Left hindlimb (tissue), 1 donor: Measurements from ENCODE around the gene C10orf143.
"Not testable (repeated sequence)": the region's sequence is repeated elsewhere in the genome, so short reads cannot be mapped to it uniquely, and the experiment has no call there.

Source experiments
- DNase-seq: peaks from one replicate; pipeline ENCODE4 v3.0.0-alpha.2; 2018

Gene C10orf143

GRCh38 chr10:130028465-130028819 is 82.2 kb downstream of the C10orf143 start:
- no peak for DNase-seq

- no peak for DNase-seq
Measured at GRCh38 chr10:130027716-130028464, 82.7 kb downstream of the C10orf143 start.

- no peak for DNase-seq
Measured at GRCh38 chr10:130026670-130027456, 83.8 kb downstream of the C10orf143 start.

DNA sequence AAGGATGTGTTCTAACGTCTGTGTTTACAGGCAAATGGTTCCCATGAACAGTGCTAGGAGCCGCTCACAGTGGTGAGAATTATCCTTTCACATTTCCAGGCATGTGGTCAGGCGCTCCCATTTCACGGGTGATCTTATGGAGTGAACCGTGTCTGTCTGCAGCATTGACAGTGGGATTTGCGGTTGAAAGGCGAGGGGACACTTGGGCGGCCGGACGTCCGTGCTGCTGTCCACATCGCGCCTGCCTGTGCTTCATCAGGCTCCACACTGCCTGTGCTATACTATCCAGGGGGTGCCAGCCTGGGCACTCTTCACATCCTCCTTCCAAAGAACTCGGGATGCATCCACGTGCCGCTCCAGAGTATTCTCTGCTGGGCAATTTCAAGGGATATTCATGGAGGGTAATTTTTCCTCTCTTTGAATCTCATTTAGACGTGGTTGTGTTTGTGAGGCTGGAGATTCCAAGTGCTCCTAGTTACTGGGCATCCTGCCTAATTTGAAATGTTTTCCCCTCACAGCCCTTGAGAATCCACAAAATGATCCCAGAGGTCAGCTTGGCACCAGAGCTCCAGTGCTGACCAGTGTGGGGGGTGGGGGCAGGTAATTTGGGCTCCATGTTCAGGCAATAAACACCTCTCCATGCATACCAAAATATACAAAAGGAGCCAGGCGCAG is 84.7 kb downstream of the C10orf143 start:
- DNase-seq = no peak

DNA sequence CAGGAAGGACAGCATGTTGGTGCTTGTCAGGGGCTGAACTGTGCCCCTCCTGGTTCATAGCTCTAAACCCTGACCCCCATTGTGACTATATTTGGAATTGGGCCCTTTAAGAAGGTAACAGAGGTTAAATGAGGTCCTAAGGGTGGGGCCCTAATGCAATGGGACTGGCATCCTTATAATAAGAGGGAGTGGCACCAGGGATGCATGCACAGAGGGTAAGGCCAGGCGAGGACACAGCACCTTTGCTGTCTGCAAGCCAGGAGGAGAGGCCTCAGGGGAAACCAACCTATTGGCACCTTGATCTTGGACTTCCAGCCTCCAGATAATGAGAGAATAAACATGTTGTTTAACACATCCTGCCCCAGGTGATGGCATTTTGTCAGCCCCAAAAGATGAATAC is 85.3 kb downstream of the C10orf143 start:
- no peak for DNase-seq

- DNase-seq = no peak
Measured at GRCh38 chr10:130024779-130025325, 85.8 kb downstream of the C10orf143 start.

DNA sequence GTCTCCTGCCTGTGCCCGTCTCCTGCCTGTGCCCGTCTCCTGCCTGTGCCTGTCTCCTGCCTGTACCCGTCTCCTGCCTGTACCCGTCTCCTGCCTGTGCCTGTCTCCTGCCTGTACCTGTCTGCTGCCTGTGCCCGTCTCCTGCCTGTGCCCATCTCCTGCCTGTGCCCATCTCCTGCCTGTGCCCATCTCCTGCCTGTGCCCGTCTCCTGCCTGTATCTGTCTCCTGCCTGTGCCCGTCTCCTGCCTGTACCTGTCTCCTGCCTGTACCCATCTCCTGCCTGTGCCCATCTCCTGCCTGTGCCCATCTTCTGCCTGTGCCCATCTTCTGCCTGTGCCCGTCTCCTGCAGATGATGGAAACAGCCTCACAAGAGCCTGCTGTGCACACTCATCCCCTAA is 86.3 kb downstream of the C10orf143 start:
- not testable (repeated sequence) for DNase-seq

GRCh38 chr10:130023454-130024230 is 87.0 kb downstream of the C10orf143 start:
- DNase-seq = no peak

- peak; percentile 53 for DNase-seq
Measured at GRCh38 chr10:130022511-130023299, 87.9 kb downstream of the C10orf143 start.

DNA sequence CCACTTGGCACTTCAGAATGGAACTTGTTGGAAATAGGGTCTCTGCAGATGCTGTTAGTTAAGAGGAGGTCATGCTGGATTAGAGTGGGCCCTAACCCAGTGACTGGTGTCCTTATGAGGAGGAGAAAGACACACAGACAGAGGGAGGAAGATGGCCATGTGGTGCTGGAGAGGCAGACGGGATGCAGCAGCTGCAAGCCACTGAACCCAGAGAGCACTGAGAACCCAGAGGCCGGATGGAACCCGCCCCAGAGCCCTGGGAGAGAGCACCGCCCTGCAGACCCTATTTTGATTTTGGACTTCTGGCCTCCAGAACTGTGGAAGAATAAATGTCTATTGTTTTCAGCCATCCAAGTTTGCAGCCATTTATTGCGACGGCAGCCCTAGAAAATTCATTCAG is 88.5 kb downstream of the C10orf143 start:
- peak; percentile 34 for DNase-seq

DNA sequence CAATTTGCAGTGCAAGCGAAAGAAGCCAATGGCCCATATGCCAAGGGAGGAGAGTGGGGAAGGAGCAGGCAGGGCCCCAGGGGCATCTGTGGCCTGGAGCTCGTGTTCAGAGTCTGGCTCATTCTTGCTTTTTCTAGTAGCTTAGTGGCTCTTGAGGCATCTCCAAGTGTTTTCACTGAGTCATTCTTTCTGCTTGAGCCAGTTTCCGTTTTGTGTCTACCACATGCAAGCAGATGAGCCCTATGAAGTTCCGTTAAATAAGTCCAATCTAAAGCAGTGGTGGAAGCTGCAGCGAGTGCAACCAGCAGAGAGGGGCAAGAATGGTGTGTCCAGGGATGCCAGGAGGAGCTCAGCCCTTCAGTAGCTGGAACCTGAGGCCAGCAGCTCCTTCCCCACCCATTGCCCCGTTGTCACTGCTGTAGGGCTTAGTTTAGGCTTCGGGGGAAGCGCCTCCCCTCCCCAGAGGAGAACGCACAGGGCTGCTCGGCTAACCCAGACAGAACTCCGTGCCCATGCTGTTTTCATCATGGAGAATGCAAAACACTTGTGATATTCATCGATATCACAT is 89.2 kb downstream of the C10orf143 start:
- DNase-seq = peak; percentile 60

GRCh38 chr10:130020651-130021382 is 89.8 kb downstream of the C10orf143 start:
- DNase-seq = no peak

DNA sequence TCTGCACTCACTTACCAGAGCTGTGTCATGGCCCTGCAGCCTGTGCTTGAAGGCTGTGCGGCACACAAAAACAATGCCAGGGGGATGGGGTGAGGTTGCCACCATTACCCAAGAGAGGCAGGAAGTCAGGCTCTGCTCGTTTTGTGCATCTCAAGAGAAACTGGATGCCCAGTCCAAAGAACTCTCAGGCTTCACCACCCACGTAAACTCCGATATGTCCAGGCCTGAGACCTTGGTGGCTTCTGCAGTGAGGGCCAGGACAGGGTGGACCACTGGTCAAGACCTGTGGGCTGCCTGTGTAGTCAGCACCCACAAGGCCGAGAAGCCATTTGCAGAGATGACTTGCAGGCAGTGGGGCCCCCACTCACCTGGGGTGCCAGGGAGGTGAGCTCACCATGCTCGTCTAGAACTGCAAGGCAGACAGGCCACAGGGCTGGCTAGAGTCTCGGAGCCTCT is 91.9 kb downstream of the C10orf143 start:
- no peak for DNase-seq

DNA sequence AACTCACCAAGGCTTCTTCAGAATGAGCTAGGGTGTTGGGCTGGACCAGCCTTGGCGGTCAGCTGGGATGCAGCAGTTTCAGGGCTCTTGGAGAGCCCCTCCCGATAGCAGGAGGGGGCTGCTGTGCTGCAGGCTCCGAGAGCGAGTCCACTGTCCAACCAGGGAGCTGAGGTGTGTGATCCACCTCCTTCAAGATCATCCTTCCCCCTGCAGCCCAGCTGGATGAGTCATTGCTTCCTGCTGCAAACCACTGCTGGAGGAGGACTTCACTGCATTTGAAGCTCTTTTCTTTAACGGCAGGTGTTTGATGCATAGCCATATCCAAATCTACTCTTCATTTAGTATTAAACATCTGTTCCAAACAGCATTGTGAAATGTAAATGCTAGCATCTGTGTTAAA is 92.4 kb downstream of the C10orf143 start:
- peak; percentile 65 for DNase-seq

- DNase-seq = no peak
Measured at GRCh38 chr10:130017631-130018022, 93.0 kb downstream of the C10orf143 start.

DNA sequence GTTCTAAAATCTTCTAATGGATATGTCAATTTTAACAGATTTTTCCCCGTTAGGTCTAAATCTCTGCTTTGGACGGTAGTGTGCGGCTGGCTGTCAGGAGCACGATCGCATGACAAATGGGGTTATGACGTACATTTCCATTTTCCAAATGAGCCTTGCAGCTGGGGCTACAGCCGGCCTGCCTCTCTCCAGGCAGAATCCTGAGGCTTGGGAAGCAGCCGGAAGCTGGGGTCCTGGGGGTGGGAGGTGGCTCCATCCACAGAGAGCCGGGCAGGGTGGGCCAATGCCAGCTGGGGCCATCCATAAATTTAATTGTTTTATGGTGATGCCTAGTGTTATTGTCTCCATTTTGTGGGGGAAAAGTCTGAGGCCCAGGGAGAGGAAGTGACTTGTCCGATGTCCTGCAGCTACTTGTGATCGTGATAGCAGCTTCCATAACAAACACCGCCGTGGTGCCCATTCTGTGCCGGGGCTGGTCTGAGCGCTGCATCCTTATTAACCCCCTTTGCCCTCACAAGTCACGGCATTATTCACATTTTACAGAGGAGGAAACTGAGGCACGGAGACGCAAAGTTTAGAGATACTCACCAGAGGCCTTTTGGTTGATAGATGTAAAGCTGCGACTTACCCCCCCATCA is 93.5 kb downstream of the C10orf143 start:
- DNase-seq = no peak

DNA sequence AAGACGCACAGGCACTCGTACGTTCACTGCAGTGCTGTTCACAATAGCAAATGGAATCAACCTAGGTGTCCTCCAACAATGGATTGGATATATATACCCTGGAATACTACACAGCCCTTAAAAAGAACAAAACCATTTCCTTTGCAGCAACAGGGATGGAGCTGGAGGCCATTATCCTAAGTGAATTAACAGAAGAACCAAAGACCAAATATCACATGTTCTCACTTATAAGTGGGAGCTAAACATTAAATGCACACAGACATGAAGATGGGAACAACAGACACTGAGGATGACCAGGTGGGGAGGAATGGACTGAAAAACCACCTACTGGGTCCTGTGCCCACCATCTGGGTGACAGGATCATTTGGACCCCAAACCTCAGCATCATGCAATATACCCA is 94.5 kb downstream of the C10orf143 start:
- no peak for DNase-seq

- no peak for DNase-seq
Measured at GRCh38 chr10:130015075-130015695, 95.4 kb downstream of the C10orf143 start.

DNA sequence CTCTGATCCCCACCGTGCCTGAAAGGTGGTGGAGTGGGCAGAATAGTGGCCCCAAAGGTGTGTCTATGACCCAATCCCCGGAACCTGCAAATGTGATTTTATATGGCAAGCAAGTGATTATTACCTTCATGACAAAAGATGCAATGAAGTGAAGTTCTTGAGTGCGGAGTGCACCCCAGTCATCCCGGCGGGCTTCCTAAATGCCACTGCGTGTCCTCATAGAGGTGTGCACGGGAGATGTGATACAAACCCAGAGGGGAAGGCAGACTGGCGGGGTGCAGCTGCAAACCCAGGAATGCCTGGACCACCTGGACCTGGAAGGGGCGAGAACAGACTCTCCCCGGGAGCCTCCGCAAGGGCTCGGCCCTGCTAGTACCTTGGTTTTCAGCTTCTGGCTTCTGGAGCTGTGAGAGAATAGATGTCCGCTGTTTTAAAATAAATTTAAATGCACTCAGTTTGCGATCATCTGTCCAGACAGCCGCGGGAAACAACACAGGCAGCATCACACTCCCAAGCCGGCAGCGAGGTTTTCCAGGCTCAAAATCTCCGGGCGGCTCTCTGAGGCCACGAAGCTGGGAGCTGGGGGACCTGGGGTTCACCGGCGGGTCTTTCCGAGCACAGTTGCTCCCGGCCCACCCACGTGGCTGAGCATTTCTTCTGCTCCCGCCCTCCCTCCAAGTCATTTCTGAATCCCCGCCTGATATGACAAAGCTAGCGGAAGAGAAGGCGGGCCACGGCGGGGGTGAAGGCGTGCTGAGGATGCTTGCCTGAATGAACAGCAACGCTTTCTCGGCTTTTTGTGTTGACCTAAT is 96.2 kb downstream of the C10orf143 start:
- DNase-seq = peak; percentile 57
